Renal cortical epithelial cell (primary cell): Measurements from ENCODE around the gene RABGEF1. TPM values are rescaled to one million over a fixed set of nuclear protein-coding genes. Genes with fewer than 3 reads are reported as not detected.
"Not testable (repeated sequence)": the region's sequence is repeated elsewhere in the genome, so short reads cannot be mapped to it uniquely, and the experiment has no call there.

Source experiments
- DNase-seq: peaks from one replicate; pipeline ENCODE4 v3.0.0-alpha.2; 2011; ENCODE audit warnings: low read depth
- total RNA-seq: library from RNA; depleted of rRNA; stranded (reverse); fragments of >200 nt; gene quantifications from 2 replicates; pipeline ENCODE4 v1.2.3, GENCODE V29; 2014

Gene RABGEF1
- total RNA-seq, result 52.4 and 72.2 TPM in 2 replicates

- peak; percentile 79 for DNase-seq
Measured at GRCh38 chr7:66740302-66740979, at the start of gene RABGEF1. Gene RABGEF1, plus strand, starts transcription at chr7:66740733. Its CDS starts 31,167 bp downstream, at chr7:66771900.

GRCh38 chr7:66693331-66693730, 47.2 kb upstream of the RABGEF1 start:
- no peak for DNase-seq

GRCh38 chr7:66694286-66694685, 46.2 kb upstream of the RABGEF1 start:
- DNase-seq, result no peak

GRCh38 chr7:66695417-66695816, 45.1 kb upstream of the RABGEF1 start:
- not testable (repeated sequence) for DNase-seq

- DNase-seq, result not testable (repeated sequence)
Measured at GRCh38 chr7:66696134-66696533, 44.4 kb upstream of the RABGEF1 start.

- DNase-seq, result no peak
Measured at GRCh38 chr7:66696774-66697191, 43.8 kb upstream of the RABGEF1 start.

- peak; percentile 19 for DNase-seq
Measured at GRCh38 chr7:66697449-66698438, 42.8 kb upstream of the RABGEF1 start.

DNA sequence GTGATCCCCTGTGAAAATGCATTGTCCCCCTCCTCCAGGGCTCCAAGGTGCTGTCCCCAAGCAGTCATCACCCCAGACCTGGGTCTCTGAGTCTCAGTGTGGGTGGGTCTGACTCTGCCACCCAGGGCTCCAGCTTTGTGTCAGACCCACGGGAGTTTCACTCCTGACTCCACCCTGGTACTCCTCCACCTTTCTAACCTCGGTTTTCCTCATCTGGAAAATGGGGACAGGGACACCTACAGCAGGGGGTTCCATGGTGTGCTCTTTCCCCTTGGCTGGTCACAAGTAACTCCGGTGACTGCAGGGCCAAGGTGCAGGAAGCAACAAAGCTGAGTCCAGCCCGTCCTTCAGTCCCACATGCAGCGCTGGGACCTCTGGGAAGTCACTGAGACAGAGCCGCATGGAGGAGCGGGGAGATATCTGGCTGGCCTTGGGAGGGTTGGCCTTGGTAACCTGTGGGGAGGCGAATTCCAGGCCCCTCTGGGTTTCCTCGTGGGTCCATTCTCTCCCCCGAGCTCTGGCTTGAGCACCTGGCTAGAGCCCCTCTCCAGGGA, 41.8 kb upstream of the RABGEF1 start:
- no peak for DNase-seq

GRCh38 chr7:66699998-66700397, 40.5 kb upstream of the RABGEF1 start:
- DNase-seq, result no peak

DNA sequence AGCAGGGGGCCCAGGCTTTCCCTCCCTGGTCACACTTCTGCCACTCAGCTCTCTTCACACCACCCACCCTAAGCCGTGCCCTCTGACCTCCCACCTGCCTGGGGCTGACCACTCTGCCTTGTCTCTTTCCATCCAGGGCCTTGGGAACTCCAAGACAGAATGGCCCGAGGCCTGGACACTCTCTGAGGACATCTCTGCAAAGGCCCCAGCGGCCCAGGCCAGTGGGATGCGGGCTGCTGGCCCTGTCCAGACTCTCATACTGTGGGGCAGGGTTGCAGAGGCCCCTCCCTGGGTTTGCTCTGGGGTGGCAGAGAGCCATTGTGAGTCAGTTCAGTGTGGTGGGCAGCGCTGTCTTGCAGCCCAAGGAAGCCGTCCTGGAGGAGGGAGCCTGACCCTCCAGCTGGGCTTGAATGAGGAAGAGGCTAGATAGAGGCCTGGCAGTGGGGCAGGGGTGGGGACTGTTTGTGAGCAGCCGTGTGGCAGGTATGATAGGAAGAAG, 39.9 kb upstream of the RABGEF1 start:
- DNase-seq, result no peak

- no peak for DNase-seq
Measured at GRCh38 chr7:66707825-66708224, 32.7 kb upstream of the RABGEF1 start.

DNA sequence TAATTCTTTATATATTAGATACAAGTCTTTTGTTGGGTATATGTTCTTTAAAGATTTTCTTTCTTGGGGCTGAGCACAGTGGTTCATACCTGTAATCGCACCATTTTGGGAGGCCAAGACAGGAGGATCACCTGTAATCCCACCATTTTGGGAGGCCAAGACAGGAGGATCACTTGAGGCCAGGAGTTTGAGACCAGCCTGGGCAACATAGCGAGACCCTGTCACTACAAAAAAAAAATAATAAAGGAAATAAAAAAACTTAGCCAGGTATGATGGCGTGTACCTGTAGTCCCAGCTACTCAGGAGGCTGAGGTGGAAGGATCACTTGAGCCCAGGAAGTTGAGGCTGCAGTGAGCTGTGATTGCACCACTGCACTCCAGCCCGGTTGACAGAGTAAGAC, 29.8 kb upstream of the RABGEF1 start:
- DNase-seq, result not testable (repeated sequence)

- DNase-seq, result no peak
Measured at GRCh38 chr7:66713687-66714086, 26.8 kb upstream of the RABGEF1 start.

DNA sequence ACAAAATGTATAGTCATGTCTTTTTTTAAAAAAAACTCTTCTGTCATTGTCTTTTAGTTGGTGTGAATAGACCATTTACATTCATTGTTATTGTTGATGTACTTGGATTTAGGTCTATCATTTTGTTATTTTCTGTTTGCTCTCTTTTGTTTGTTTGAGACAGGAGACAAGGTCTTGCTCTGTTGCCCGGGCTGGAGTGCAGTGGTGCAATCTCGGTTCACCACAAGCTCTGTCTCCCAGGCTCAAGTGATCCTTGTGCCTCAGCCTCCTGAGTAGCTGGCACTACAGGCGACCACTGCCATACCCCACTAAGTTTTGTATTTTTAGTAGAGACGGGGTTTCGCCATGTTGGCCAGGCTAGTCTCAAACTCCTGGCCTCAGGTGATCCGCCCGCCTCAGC, 23.9 kb upstream of the RABGEF1 start:
- DNase-seq, result not testable (repeated sequence)

DNA sequence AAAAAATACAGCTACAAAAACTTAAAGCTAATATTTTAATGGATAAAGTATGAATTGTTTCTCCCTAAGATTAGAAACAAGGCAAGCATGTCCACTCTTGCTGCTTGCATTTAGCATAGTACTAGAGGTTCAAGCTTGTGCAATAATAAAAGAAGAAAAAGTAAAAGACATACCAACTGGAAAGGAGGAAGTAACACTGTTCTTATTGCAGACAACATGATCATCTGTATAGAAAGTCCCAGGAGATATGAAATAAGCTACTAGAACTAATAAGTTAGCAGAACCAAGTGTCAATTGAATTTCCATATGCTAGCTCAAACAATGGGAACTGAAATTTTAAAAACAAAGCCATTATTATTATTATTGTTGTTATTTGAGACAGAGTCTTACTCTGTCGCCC, 20.0 kb upstream of the RABGEF1 start:
- DNase-seq, result no peak

GRCh38 chr7:66725843-66726242, 14.7 kb upstream of the RABGEF1 start:
- DNase-seq, result no peak

DNA sequence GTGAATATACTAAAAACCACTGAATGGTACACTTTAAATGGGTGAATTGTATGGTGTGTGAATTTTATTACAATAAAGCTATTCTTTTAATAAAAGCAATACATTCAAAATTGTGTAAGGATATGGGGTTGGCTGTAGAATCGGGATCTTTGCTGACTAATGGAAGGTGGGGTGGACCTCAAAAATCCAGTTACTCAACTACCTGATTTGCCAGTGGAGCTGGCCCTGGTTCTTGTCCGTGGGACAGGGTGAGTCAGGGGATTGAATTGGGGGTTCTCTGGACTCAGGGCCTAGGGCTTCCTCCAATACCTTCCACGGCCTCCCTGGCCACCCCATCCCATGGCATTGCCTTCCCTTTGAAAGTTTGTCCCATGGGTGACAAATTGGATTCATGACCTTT, 13.5 kb upstream of the RABGEF1 start:
- no peak for DNase-seq

DNA sequence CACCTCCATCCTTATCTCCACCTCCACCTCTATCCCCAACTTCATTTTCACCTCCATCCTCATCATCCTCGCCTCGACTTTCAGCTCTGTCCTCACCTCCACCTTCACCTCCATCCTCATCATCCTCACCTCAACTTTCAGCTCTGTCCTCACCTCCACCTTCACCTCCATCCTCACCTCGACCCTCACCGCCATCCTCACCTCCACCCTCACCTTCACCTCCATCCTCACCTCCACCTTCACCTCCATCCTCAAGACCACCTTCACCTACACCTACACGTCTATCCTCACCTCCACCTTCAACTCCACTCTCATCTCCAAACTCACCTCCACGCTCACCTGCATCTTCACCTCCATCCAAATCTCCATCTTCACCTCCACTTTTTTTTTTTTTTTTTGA, 12.0 kb upstream of the RABGEF1 start:
- DNase-seq, result no peak

DNA sequence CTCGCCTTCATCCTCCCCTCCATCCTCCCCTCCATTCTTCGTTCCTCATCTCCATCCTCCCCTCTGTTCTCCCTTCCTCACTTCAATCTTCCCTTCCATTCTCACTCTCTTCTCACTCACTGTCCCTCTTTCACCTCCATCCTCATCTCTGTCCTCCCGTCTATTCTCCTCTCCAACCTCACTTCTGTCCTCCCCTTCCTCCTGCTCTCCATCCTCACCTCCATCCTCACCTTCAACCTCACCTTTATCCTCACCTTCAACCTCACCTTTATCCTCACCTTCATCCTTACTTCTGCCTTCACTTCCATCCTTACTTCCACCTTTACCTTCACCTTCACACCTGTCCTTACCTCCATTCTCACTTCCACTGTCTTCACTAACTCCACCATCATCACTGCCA, 11.3 kb upstream of the RABGEF1 start:
- no peak for DNase-seq

- no peak for DNase-seq
Measured at GRCh38 chr7:66731986-66732385, 8.5 kb upstream of the RABGEF1 start.

GRCh38 chr7:66732439-66732838, 8.1 kb upstream of the RABGEF1 start:
- no peak for DNase-seq

- DNase-seq, result no peak
Measured at GRCh38 chr7:66734006-66734405, 6.5 kb upstream of the RABGEF1 start.
